RCC 7860 (cell line): ENCODE measurements around the gene LELP1.
"Not testable (repeated sequence)": the region's sequence is repeated elsewhere in the genome, so short reads cannot be mapped to it uniquely, and the experiment has no call there.

Experiments used
- DNase-seq: peaks from one replicate; pipeline ENCODE4 v3.0.0-alpha.2; 2015; ENCODE audit warnings: low spot score
- FAIRE-seq: peaks from 2 replicates; lab custom pipeline; 2012; peaks lifted over from hg19 to GRCh38; lab: Jason Lieb, UNC

Gene LELP1

DNA sequence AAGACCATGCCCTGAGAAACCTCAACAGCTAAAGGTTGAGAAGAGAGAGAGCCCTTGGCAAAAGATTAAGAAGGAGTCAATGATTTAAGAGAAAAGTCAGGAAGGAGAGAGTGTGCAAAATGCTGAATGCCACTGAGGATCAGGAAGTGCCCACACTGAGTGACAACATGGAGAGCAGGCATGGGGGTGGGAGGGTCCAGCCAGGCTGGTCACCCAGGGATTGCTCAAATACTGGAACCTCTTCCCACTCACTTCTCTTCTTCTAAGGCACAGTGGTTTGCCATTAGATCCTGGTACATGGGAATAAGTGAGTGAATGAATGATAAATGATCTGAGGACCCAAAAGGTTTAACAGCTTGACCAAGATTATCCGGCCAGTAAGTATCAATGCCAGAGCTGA, 25.3 kb downstream of the LELP1 start:
- DNase-seq, result no peak
- FAIRE-seq, result no peak

DNA sequence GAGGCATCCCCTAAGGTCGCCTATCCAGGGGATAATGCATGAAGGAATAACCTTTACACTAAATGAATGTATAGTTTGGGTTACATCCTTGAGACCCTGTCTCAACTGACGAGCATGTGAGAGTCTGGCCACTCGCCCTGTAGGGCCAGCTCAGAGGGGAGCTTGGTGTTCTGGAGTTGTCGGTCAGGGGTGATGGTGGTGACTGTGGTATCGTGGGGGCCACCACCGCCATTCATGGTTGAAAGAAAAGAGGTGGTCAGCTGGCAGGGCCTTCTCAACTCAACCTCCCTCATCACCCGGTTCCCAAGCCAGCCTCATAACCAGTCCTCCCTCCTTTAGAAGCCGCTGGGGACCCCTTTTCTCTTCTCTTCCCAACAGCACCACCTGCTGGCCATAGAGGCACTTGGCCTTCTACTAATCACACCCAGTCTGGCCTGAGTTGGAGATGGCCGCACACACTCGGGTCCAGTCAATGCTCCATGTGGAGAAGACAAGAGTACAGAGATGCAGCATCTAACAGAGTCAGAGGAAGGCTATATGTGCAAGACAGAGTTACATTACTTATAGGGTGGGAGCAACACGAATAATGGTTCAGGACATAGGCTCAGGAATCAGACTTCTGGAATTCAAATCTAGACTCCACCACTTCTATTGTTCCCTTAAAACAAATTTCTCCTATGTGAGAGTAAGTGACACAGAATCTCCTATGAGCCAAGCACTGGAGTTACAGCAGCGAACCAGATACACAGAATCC, 26.0 kb downstream of the LELP1 start:
- not testable (repeated sequence) for FAIRE-seq, DNase-seq

DNA sequence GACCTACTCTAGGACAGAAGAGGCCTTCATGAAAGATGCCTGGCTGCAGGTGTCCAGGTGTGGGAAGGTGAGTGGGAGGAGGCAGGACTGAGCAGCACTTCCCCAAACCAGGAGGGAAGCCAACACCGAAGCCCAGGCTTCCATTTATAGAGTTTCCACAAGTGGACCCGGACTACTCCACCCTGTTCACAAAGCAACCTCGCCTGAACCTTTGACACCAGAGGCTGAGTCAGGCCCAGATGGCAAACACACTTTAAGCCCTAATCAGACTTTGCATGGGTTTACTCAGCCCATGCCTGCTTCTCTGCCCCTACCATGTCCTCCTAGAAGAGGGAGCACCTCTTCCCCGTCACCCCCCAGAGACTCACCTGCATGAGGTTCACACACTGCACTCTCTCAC, 28.1 kb downstream of the LELP1 start:
- DNase-seq (no peak), FAIRE-seq (no peak)

DNA sequence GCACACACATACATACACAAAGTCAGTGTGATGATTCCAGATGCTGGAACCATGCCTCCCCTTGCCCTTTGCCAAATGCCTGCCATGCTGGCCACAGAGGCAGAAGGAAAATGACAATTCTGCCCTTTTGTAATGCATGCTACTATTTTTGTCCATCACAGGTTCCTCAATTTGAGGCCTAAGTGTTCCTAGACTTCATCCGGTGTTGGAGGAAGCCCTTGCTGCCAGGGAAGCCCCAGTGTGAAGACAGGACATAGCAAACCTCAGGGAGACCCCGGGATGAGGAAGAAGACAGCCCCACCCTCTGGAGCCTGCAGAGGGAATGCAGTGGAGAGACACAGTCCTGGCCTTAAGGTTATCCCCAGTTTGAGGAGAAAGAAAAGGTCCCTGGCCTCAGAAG, 28.6 kb downstream of the LELP1 start:
- DNase-seq (no peak), FAIRE-seq (no peak)

DNA sequence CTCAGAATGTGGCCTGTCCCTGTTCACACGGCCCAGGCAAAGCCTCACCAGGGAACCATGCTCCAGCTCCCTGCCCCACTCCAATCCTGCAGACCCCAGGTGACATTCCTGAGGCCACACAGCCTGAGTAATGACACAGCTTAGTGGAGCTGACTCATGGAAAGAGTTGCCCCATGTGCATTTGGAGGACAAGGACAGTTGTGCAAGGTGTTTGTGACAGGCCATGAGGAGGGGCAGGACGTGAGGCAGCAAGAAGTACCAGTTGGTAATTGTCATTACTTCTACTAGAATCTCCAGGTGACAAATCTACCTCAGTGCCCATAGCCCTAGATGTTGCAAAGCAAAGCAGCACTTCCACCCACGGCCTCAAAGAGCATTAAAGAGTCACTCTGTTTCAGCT, 29.3 kb downstream of the LELP1 start:
- DNase-seq (no peak), FAIRE-seq (no peak)

DNA sequence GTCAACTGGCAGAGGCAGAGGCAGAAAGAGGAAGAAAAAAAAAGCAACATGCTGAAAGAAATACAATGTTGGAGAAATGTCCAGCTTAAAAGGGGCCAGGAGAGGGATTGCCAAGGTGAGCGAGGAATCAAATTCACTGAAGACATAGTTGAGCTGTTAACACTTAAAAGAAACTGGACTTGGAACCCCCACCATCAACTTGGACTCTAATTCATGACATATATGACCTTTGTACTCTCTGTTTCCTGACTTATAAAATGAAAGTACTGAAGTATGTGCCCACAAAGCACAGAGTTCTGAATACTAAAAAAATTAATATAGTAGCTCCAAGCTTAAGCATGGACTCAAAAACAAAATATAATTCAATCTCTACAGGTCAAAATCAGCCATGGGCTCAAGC, 30.2 kb downstream of the LELP1 start:
- DNase-seq (no peak), FAIRE-seq (no peak)

DNA sequence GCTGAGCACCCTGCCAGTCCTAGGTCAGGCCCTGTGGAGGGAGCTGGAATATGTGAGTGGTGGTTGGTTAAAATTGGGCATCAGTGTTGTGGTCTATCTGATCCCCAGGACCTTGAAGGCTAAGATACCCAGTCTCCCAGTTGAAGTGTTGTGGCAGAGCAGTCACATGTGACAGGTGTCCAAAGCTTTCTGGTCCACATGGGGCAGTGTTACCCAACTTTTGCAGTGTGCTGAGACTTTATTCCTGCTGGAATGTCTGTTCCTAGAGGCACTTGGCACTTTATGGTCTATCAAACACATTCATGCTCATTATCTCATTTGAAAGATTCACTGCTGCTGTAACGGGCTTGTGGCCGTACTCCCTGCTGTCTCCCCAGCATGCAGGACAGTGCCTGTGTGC, 35.3 kb downstream of the LELP1 start:
- FAIRE-seq, result no peak
- no peak for DNase-seq

DNA sequence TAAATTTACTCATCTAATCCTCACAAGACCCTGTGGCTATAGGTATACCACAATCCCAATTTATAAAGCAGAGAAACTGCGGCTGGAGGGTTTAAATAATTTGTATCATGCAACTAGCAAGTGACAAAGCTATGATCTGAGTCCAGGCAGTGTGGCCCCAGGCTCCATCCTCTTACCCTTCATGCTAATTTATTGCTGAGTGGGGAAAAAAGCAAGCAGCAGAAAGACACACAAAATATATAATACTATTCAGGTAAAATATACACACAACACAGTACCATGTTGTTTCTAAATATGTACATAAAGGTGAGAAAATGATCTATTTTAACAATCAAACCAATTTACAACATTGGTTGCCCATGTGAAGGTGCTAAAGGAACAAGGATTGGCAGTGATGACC, 38.9 kb downstream of the LELP1 start:
- FAIRE-seq (no peak), DNase-seq (no peak)

DNA sequence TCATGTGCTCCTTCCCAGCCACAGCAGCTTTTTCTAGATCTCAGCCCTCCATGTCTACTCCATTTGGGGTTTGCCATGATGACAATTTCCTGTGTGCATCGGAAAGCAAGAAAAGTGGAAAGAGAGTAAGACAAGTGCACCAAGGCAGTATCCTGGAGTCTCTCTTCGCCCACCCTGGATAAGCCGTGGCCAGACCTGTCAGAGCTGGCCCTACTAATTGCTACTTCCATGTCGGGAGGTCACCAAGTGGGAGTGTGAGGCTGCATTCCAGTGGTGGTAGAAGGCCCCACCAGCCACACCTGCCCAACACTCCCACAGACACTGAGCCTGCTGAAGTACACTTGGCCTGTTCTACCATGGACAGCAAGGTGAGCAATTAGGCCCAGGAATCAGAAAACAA, 42.2 kb downstream of the LELP1 start:
- FAIRE-seq (no peak), DNase-seq (no peak)

DNA sequence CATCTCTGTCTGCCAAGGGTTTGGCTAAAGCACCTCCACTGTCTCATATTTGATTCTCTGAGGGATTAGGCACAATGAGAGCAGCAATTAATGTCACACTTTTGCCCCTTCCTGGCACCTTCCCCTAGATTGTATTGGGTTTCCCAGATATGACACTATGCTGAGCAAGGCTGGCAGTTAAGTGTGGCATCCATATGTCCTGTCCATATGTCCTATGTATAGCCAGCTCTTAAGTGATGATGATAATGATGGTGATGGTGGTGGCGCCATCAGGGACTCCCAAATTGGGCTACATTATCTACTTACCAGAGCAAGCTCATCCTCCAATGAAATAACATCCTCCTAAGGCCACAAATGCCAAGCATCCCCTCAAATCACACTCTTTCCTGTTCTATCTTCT, 42.8 kb downstream of the LELP1 start:
- FAIRE-seq, result no peak

DNA sequence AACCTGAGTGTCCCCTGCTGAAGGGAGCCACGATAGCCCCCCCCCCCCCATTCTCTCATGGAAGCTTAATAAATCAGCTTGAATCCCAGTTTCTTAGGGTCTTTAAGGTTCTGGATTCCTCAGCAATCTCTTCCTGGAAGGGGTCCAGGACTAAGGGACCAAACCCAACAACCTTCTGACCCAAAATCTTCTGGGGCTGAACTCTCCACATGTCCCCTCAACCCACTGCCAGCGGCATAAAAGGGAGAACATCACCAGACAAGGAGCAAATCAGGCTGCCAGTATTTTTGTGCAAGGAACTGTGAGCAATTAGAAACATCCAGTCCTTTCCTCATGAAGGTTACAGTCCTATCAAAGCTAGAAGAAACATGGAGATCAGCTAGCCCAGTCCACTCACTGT, 43.6 kb downstream of the LELP1 start:
- FAIRE-seq (no peak), DNase-seq (no peak)

More for the DNA sequence above, 42.8 kb downstream of the LELP1 start:
- DNase-seq, result no peak

DNA sequence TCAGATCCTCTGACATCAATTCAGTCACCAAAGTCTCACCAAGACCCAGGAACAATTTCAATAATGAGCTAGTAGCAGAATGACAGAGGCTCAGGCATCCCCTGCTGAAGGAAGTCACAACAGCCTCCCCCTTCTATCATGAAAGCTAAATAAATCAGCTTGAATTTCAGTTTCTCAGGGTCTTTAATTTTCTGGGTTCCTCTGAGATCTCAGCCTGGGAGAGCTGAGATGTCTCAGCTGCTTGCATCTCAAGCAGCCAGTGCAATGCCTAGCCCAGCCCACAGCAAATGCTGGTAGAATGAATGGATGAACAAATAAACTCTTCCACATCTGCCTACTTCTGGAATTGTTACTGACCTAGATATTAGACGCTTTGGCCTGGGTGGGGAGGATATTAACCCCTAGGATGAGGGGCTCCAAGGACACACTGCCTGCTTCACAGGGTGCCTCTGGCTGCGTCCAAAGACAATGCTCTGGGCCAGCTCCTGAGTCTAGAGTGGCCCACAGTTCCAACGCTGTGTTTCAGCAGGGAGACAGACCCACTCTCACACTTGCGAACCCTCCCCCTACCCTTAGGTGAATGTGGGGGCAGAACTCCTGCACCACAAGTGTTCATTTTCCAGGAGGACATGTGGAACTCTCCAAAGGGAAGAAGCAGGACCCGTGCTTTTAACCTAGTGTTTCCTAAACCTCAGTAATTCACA, 45.1 kb downstream of the LELP1 start:
- DNase-seq (no peak), FAIRE-seq (no peak)

DNA sequence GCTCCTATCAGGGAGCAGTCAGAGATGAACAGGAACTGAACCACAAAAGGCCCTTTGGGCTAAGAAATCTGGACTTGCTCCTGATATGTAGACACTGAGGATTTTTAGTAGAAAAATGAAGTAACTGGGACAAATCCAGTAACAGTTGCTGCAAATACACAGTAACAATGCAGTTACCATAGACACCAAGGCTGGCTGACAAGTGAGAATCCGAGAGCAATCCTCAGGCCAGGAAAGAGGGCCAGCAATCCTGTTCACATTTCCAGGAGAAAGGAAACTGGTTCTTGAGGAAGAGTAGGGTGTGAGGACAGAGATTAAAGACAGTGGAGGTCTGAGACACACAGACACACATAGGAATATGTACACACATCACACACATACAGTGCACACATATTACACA, 46.9 kb downstream of the LELP1 start:
- DNase-seq, result no peak
- FAIRE-seq, result no peak

DNA sequence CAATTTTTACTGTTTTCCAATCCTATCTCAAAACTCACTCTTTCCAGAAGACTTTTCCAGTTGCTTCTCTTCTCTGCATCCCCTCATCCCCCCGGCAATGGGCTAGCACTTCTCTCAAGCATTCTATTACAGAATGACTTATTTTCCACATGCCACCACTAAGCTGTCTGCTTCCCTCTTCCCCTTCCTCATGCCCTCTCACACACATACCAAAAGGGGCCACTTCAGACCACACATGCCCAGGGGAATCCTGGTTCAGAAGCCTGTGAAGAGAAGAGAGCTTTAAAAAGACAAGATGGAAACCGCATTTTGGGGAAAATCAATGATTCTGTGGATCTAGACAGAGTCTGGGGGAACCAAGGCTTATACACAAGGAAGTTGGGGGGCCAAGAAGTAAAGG, 47.9 kb downstream of the LELP1 start:
- FAIRE-seq (no peak), DNase-seq (no peak)

DNA sequence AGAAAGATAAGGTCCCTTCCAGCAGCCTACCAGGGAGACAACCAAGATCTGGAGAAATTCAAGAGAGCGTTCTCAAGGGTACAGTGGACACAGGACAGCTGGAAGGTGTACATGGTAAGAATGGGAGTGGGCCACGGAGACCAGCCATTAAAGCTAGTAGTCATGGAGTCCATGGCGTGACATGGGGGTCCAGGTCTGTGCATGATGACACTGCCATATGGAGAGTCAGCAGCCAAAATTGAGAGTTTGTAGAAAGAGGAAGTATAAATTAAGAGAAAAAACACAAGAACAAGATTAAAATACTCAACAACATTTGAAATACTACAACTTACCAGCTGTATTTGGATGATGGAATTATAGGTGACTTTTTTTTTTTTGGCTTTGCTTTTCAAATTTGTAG, 48.3 kb downstream of the LELP1 start:
- FAIRE-seq (no peak), DNase-seq (no peak)

DNA sequence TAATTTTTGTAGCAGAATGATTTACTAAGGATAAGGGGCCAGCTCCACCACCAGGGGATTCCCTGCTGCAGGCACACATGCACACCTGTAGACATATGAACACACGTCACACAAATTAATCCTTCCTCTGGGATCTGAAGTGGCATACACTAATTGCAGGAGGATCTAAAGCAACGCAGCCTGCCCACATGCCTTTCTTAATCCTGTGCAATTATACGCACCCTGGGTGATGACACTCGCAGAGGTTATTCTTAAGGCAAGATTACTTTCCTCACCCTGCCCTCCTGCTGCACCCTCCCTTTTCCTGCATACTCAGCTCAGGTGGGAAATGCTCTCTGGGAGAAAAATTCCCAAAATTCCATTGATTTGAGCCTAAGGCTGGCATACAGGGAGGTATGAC, 48.8 kb downstream of the LELP1 start:
- no peak for DNase-seq

DNA sequence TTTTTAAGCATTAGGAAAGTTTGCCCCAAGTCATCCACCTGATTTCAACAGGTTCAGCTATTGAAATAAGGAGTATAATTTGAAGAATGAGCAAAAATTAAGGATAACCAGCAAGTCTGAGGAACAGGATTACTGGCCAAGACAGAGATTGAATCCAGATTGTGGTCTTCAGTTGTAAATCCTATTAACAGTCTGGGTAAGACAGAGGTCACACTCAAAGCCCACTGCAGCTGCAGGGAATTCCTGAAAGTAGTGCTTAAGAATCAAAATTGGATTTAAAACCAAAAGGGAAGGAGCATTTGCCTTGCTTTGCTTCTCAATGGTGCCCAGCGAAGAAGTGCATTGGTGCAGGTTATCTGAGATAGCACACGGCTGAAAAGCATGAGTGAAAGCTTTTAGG, 49.8 kb downstream of the LELP1 start:
- no peak for FAIRE-seq
- DNase-seq, result no peak

More for the DNA sequence above, 48.8 kb downstream of the LELP1 start:
- FAIRE-seq, result no peak

DNA sequence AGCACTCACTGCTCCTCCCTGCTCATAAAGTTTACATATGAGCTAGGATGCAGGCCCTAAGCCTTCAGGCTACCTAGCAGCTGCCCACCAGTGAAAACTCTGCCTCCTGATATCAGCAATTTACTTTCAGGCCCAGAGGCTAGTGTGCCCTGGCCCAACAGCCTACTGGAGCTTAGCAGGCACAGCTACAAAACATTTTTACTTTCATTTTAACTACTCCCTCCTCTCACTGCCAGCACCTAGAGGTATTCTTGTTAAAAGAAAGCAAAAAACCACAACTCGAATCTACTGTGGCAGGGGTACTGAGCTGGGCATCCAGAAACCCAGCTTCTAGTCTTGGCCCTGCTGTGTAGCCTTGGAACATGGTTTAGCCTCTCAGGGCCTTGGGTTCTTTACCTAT, 50.5 kb downstream of the LELP1 start:
- no peak for DNase-seq
- no peak for FAIRE-seq
